ENCODE data around the gene CHRNA4.
A peak's percentile ranks its signal among the peaks of the same experiment; 100 is the strongest.
"Not testable (repeated sequence)": the region's sequence is repeated elsewhere in the genome, so short reads cannot be mapped to it uniquely, and the experiment has no call there.

Gene CHRNA4

DNA sequence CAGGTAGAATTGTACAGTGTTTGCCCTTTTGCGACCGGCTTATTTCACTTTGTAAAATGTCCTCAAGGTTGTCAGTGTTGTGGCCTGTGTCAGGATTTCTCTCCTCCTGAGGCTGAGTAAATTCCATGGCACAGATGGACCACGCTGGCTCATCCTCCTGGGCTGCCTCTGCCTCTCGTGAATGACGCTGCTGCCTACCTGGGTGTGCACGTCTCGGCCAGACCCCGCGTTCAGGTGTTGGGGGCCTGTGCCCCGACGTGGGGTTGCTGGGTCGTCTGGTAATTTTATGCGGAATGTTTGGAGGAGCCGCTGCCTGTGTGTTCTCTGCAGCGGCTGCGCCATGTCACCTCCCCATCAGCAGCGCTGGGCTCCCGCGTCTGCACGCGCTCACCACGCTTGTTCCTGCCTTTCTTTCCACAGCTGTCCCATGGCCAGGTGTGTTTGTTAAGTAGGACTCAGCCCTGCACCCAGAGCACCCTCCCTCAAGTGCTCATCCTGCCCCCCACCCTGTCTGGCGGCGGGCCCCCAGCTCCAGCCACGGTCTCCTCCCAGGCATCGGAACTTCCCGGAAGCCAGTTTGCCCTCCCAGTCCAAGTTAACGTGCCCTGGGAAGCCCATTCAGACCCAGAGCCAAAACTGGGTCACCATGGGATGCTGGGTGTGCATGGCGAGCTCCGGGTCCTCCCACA is 36.1 kb upstream of the CHRNA4 start:
- peak; percentile 11 for DNase-seq

DNA sequence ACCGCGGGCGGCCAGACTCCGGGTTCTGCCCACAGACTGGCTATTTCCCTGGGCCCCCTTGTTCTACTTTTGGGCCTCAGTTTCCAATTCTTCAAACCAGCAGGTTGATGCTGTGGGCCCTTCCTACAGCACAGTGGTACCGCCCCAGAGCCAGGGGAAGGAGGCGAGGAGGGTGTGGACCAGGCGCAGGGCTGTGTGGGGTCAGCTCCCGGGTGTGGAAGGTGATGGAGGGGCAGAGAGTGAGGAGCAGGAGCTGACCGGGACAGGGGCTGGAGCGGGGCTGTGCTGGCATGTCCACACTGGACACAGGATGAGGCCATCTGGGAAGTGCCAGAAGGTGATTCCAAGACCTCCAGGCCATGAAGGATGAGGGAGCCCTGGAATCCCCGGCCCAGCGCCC is 35.2 kb upstream of the CHRNA4 start:
- no peak for DNase-seq

DNA sequence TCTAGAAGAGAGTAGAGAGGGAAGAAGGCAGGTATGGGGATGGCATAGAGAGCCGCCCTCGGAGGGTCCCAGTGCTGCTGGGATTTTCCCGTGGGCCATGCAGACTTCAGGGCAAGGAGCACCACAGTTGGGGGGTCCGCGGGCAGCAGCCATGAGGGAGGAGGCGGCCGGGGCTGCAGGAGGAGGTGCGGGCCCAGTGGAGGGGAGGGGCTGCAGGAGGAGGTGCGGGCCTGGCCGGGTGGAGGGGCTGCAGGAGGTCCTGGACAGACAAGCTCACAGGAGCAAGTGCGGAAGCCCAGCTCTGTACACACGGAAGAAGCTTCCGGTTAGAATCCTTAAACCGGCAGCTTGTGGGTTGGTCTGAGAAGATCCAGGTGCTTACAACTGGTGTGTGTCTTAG is 34.6 kb upstream of the CHRNA4 start:
- DNase-seq: no peak

DNA sequence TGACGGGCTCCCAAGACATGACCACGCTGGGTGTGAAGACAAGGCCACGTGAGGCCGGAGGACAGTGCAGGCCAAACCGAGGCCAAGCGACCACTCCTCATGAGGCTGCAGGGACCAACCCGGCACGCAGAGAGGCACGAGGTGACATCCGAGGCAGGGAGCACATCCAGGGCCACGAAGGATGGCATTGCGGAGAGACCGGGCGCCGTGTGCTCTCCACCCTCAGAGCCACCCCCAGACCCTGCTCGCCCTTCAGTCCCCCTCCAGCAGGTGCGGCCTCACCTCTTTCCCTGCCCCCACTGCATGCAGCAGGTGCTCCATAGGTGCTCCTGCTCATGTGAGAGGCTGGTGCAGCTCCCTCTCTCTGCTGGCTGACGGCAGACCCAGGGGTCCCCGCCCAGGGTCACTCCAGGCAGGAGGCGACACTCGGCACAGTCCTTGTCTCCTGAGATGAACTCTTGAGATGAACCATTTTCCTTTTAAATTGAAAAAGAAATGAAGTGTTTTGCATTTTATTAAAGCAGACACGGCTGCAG is 33.8 kb upstream of the CHRNA4 start:
- DNase-seq: no peak

DNA sequence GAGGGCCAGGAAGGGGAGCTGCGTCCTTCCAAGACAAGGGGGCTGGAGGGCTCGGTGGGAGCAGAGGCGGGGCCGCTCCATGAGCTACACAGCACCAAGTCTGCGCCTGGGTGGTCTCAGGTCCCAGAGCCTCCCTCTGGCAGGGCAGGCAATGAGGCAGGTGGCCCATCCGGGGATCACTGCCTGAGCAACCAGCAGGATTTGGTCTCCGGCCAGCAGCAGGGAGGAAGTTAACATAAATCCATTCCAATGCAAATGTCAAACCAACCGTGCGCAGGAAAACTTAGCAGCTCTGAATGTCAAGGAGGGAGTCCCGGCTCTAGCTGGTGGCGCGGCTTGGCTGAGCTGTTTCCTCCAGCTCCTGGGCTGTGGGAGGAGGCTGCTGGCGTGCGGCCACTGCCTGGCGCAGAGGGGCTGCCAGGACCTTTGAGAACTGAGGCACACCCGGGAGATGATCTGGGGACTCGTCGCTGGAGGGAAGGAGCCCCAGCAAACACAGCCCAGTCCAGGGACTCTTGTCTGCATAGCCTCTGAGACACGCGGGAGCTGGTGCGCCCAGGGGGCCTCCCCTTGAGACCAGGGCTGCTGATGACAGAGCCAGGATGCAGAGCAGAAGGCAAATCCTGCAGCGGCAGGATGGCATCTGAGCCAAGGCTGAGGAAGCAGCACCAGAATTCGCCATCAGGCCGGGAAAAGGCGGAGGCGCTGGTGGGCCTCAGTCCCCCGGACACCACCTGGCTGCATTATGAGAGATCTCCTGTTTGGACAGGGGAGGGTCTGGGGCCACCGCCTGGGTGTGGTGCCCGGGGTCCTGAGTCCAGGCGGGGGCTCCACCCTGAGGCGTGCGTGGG is 33.1 kb upstream of the CHRNA4 start:
- peak; percentile 56 for DNase-seq

DNA sequence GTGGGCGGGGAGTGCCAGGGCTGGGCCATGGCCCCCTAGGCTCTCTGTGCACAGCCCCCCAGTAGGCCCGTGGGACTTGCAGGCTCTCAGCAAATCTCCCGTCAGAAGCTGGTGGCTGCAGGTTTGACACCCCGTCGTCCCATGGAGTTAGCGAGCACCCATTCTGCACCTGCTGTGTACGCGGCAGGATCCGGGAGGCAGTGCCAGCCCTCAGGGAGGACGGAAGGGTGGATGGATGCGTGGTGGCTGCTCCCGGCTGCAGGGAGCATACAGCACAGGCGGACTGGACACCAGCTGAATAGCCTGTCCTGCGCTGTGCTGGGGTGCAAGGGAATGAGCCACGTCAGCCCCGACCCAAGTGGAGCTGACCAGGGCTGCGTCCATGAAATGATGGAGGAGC is 32.4 kb upstream of the CHRNA4 start:
- peak; percentile 27 for DNase-seq

DNA sequence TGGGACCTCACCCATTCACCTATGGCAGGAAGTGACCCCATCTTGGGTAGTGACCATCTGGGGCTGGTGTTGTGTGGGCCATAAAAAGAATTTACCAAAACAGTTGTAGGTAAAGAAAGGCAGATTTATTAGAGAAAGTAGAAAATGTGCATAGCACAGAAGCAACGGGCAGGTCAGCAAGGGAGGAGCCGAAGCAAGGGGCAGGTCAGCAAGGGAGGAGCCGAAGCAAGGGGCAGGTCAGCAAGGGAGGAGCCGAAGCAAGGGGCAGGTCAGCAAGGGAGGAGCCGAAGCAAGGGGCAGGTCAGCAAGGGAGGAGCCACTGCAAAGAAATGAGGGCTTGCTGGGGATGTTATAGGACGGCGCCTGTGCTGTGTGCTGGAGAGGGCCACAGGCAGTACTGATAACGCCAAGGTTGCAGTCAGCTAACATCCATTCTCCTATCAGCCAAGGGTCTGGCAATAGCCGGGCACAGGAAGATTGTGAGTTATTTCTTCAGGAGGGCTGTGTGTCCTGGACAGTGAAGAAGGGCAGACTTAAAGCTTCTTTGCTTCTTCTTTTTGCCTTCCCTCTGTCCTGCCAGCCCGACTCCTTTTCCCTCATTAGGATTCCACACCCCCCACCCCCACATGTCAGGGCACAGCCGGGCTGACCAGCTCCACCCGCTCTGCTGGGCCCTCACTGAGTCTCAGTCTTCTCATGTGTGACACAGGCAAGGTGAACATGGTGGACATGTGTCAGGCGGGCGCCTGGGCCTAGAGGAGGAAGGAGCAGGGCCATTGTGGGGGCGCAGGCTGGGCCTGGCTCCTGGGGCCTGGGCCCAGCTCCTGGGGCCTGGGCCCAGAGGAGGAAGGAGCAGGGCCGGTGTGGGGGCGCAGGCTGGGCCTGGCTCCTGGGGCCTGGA is 31.6 kb upstream of the CHRNA4 start:
- DNase-seq: no peak

DNA sequence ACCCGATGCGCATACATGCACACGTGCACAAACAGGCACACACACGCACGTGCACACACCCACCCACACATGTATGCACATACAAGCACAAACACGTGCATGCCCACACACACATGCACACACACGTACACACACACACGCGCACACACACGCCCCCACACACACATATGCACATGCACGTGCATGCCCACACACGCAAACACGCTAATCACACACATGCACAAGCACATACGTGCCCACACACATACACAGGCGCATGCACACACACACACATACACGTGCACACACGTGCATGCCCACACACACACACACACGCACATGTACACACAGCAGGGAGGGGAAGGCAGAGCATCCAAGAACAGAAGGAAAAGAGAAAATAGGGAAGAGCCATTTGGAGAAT is 26.8 kb upstream of the CHRNA4 start:
- DNase-seq: no peak

DNA sequence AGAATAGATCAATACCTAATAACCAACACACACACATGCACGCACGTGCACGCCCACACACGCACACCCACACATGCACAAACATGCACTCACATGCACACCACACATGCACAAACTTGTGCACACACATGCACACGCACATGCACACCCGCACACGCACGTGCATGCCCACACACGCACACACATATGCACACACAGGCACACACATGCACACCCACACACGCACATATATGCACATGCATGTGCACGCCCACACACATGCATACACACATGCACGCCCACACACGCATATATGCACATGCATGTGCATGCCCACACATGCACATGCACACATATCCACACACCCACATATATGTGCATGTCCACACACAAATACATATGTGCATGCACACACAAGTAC is 26.2 kb upstream of the CHRNA4 start:
- DNase-seq: no peak

DNA sequence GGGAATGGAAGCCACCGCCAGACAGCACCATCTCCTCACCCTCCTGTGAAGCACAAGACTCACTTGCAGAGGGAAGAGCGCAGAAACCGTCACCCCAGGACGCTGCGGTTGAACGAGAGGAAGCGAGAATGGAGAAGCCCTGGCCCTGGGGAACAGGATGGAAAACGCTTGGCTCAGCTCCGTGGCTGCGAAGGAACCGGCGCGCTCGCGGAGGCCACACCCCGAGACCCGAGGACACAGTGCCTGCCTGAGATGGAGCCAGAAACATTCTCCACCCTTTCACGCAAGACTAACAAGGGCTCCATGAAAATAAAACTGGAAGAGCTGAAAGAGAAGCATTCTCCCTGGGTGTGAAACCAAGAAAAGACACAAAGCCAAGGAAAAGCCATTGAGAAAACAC is 25.3 kb upstream of the CHRNA4 start:
- DNase-seq: no peak

DNA sequence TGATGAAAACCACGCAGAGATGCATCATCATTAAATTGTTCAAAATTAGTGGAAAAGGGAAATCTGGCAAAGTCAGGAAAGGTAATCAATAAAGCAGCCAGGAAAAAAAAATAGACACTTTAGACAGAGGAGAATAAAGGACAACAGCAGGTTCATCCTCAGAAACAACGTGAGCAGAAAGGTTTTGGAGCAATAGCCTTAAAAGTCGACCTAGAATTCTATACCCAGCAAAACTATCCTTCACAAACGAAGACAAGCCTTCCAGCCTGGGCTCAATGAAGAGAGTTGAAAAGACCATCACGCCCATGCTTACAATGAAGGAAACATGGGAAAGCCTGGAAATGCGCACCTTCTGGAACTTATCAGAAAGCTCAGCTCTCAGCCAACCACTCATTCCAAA is 24.7 kb upstream of the CHRNA4 start:
- DNase-seq: no peak

DNA sequence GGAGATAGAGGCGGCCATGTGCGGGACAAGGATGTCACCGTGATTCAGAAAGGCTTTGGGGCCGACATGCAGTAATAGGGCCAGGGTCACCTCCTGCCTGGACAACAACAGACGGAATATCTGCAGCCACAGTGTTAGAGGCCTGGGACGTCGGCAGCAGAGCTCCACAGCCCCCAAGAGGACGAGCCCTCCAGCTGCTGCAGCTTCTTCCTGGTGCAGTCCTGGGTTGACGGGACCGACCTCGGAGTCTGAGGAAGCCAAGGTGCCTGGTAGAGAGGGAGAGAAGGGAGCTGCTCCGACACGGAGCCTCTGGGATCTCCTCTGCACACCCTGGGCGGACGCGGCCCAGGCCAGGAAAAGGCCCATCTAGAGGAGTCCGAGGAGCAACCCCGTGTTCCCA is 23.2 kb upstream of the CHRNA4 start:
- DNase-seq: no peak

DNA sequence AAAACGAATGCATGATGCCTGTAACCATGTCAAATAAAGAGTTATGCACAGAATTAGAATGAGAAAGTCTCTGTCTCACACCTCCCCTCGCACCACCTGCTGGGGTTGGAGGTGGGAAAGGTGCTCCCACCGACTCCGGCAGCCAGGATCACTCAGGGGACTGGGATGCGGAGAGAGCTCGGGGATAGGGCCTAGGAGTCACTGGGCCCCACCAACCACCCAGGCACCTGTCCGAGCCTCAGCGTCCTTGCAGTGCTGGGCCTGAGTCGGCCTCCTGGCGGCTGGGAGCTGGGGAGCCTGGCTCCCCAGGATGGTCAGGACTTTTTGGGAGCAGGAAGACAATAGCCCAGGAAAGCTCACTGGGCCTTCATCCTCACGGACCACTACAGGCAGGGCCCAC is 22.4 kb upstream of the CHRNA4 start:
- no peak for DNase-seq

DNA sequence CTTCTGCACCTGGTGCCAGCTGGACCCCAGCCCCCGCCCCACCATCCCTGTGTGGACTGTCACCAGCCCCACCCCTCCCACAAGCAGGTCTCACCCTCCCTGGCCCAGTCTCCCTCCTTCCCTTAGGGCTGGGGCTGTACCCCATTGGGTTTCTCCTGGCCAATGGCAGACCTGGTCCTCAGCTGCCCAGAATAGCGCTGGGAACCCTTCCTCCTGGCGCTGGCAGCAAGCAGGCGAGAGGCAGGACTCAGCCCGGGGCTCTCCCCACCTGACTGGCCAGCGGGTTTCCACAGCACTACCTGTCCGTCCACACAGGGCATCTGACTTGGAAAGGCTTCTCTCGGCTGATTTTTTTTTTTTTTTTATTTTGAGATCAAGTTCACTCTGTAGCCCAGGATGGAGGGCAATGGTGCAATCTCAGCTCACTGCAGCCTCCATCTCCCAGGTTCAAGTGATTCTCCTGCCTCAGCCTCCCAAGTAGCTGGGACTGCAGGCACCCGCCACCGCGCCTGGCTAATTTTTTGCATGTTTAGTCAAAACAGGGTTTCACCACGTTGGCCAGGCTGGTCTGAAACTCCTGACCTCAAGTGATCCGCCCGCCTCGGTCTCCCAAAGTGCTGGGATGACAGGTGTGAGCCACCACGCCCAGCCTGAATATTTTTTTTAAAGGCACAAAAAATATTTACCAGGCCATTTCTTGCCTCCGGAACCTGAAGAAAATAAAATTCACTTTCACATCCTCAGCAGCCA is 21.6 kb upstream of the CHRNA4 start:
- DNase-seq: no peak

DNA sequence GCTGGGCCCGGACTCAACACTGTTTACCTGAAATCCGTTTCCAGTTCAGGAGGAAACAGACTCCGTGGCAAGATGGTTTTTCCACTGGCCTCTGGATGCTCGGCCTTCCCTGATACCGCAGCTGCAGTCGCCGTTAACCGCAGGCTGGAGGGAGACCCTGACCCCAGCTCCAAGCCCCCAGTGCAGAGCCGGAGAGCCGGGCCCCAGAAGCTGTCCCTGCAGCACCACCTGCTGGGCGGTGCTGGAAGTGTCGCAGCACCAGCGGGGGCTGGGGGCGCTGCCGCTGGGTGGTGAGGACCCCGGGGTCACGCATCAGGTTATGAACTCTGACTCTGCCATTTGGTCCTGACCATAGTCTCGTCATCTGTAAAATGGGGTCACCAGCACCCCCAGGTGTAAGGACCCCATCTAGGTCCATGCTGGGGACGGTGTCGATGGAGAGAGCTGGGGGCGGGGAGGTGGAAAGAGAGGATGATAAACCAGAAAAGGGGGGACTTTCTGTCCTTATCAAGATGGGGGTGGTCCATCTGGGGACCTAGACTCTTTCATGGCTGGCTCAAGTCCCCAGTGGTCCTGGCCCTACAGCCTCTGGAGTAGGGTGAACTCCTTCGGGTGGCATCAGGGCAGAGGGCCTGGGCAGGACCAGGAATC is 20.8 kb upstream of the CHRNA4 start:
- peak; percentile 90 for DNase-seq

DNA sequence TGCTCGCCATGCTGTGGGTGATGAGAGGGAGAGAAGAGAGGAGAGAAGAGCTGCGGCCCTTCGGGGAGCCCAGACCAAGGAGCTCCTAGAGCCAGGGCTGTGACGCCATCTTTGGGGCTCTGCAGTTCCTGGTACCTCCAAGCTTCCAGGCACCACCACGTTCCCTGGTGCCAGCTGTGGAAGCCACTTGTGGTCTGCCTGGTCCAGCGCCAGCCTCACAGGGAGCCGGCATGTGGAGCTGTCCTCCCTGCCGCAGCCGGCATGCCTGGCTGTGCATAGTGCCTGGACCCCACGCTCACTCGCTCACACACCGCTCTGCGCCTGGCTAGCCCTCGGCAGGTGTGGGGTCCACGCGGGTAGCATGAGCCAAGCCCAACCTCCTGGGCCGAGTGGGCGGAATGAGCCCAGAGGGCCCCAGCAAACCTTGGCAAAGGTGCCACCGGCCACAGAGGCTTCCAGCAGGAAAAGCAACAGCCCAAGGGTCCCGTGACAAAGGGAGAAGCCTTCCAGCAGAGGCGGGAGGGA is 19.3 kb upstream of the CHRNA4 start:
- no peak for DNase-seq

DNA sequence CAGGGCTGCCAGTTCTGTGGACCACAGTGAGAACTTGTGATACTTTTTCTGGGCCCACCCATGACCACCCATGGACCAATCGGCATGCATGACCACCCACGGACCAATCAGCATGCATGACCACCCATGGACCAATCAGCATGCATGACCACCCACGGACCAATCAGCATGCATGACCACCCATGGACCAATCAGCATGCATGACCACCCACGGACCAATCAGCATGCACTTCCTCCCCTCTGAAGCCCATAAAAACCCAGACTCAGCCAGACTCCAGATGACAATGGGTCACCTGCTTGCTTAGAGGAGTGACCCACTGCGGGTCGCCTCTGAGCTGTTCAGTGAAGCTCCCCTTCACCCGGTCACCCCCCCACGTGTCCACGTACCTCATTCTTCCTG is 18.7 kb upstream of the CHRNA4 start:
- not testable (repeated sequence) for DNase-seq

DNA sequence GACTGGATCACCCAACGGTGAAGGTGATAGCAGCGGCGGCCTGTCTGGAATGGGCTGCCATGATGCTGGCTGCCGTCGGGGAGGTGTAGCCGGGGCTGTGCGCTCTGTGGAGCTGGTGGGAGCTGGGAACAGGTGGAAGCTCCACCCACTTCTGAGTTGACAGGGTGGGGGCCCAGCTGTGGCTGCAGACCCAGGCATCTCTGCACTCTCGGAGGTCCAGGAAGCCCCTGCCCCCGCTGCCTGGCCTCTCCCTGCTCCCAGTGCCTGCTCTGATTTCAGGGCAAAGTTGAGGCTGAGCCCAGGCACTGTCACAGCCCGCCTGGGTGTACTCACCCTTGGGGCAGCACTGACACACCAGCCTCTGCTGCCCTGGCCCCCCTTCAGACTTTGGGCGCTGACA is 18.1 kb upstream of the CHRNA4 start:
- DNase-seq: no peak

DNA sequence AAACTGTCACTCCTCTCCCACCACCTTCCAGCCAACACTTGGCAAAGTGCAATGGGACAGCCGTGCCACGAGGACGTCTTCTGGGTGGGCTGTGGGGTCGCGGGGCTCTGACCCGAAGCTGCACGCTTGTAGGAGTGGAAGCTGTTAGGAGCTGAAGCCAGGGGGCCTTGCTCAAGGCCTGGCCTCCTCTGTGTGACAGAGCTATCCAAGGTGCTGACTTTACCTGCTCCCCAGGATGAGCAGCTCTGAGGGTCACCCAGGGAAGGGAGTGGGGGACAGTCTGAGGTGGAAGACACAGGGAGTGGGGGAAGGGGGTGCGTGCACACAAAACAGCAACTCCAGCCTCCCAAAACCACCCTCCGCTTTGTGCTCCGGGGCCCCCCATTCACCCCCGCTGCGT is 17.5 kb upstream of the CHRNA4 start:
- DNase-seq: peak; percentile 56

DNA sequence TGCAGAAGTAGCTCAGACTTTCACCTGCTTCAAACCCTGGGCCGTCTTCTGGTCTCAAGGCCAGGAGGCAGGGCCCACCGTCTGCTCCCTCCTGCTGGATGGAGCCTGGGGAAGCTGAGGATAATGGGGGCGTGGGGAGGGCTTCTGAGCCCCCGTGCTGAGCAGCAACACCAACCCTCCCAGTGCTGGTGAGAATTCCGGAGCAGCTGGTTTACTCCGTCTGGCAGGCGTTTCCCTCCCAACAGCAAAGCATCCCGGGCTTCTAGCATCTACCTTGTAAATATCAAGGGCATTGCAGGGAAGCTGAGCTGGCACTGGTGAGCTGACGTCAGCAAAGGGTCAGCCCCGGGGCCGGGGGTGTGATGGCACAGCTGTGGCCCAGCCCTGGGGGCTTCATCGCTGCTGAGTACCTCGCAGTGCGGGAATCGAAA is 16.8 kb upstream of the CHRNA4 start:
- DNase-seq: peak; percentile 91

DNA sequence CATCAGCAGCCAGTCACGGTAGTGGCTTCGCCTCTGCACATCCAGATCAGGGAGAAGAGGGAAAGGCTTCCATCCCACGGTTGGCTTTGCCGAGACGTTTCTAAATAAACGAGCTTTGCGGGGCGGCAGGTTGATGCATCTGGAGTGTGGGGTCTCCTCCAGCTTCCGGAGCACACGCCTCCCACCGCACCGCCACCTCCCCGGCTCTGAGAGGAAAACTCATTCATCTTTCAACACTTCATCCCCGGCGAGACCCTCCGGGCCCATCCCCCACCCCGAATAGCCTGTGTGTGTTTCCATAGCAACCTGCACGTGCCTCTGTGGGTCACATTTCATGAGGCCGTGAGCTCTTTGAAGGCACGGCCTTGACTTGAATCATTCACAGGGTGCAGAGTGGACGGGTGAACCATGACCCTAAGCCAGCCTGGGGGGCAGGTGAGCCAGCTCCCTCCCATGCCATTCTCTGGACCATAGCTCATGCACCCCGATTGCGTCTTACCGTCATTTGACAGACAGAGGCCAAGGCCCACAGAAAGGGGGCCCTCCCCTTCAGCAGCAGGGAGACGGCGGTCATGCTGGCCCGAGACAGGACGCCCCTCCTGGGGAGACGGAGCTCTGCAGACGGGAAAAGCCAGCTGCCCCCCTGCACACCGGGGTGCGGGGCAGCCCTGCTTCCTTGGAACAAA is 16.2 kb upstream of the CHRNA4 start:
- DNase-seq: peak; percentile 94

Data from retina (tissue), 1 donor.